Astrocyte of the spinal cord (primary cell): ENCODE data around the gene DIAPH1.
A peak's percentile ranks its signal among the peaks of the same experiment; 100 is the strongest.

Experiments
- DNase-seq: peaks from one replicate; pipeline ENCODE4 v3.0.0; 2011; ENCODE audit warnings: low read depth, low spot score
- H3K4me3 ChIP-seq: 2 replicates; pipeline ENCODE4 v1.5.1; 2011; ENCODE audit warnings: low read depth, mild to moderate bottlenecking, low read length, moderate library complexity
- in situ Hi-C: cut with HindIII; loops from 2 replicates; pipeline ENCODE4 v1.10.0; 2017; ENCODE audit warnings: low sequenced_read_pairs
- TF ChIP-seq, protein P1 (sequence below): IDR thresholded peaks from 2 replicates; pipeline ENCODE4 v1.5.1; 2012; ENCODE audit warnings: low read depth, mild to moderate bottlenecking, low read length, inconsistent platforms

DIAPH1 gene

GRCh38 chr5:141493500-141494422 is 125.0 kb downstream of the DIAPH1 start:
- in situ Hi-C loops = no loop called here
- TF ChIP-seq, protein P1, sequence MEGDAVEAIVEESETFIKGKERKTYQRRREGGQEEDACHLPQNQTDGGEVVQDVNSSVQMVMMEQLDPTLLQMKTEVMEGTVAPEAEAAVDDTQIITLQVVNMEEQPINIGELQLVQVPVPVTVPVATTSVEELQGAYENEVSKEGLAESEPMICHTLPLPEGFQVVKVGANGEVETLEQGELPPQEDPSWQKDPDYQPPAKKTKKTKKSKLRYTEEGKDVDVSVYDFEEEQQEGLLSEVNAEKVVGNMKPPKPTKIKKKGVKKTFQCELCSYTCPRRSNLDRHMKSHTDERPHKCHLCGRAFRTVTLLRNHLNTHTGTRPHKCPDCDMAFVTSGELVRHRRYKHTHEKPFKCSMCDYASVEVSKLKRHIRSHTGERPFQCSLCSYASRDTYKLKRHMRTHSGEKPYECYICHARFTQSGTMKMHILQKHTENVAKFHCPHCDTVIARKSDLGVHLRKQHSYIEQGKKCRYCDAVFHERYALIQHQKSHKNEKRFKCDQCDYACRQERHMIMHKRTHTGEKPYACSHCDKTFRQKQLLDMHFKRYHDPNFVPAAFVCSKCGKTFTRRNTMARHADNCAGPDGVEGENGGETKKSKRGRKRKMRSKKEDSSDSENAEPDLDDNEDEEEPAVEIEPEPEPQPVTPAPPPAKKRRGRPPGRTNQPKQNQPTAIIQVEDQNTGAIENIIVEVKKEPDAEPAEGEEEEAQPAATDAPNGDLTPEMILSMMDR = no peak
- peak; percentile 72 for DNase-seq
- no peak overlapping the region for H3K4me3 ChIP-seq

- no peak overlapping the region for H3K4me3 ChIP-seq
- in situ Hi-C loops = no loop called here
- TF ChIP-seq, protein P1 = no peak
- no peak for DNase-seq
Measured at GRCh38 chr5:141492168-141492885, 126.5 kb downstream of the DIAPH1 start.

- DNase-seq = no peak
- TF ChIP-seq, protein P1 = no peak
- no peak overlapping the region for H3K4me3 ChIP-seq
- in situ Hi-C loops = no loop called here
Measured at GRCh38 chr5:141491323-141492167, 127.3 kb downstream of the DIAPH1 start.

DNA sequence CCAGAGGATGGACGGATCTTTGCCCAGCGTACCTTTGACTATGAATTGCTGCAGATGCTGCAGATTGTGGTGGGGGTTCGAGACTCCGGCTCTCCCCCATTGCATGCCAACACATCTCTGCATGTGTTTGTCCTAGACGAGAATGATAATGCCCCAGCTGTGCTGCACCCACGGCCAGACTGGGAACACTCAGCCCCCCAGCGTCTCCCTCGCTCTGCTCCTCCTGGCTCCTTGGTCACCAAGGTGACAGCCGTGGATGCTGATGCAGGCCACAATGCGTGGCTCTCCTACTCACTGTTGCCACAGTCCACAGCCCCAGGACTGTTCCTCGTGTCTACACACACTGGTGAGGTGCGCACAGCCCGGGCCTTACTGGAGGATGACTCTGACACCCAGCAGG is 128.0 kb downstream of the DIAPH1 start:
- TF ChIP-seq, protein P1 = no peak

DNA sequence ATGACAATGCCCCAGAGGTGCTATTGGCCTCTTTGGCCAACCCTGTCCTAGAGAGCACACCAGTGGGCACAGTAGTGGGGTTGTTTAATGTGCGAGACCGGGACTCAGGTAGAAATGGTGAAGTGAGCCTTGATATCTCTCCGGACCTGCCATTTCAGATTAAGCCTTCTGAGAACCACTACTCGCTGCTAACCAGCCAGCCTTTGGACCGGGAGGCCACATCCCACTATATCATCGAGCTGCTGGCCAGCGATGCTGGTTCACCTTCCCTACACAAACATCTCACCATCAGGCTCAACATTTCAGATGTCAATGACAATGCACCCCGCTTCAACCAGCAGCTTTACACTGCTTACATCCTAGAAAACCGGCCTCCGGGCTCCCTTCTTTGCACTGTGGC is 128.5 kb downstream of the DIAPH1 start:
- H3K4me3 ChIP-seq = no peak overlapping the region
- in situ Hi-C loops = no loop called here
- DNase-seq = no peak
- TF ChIP-seq, protein P1 = no peak

More for the DNA sequence above, 128.0 kb downstream of the DIAPH1 start:
- no peak overlapping the region for H3K4me3 ChIP-seq
- DNase-seq = no peak
- in situ Hi-C loops = no loop called here

DNA sequence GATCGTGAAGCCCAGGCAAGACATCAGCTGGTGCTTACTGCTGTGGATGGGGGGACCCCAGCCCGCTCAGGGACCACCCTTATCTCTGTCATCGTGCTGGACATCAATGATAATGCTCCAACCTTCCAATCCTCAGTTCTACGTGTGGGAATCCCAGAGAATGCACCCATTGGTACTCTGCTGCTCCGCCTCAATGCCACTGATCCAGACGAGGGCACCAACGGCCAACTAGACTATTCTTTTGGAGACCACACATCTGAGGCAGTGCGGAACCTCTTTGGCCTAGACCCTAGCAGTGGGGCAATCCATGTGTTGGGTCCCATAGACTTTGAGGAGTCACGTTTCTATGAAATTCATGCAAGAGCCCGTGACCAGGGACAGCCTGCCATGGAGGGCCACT is 129.0 kb downstream of the DIAPH1 start:
- in situ Hi-C loops = no loop called here

More for the DNA sequence above, 129.0 kb downstream of the DIAPH1 start:
- no peak for DNase-seq
- H3K4me3 ChIP-seq = no peak overlapping the region
- TF ChIP-seq, protein P1 = no peak
